ENCODE measurements around the gene ANGPTL5.
"Not testable (repeated sequence)": the region's sequence is repeated elsewhere in the genome, so short reads cannot be mapped to it uniquely, and the experiment has no call there.

Gene ANGPTL5

DNA sequence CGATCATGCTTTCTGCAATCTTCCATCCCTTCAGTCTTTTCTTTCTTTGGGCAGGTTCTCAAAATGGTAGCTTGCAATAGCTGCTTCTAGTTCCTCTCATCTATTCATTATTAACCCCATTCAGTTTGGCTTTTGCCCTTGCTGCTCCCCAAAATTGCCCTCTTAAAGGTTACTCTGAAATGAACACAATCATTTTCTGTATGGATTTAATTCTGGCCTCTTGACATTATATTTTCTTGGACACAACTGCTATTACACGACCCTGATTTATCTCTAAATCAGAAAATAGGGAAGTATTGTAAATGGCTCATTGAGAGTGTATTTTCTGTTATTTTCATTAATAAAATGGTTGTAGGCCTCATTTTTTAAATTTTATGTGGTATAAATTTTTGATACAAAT, at the start of gene ANGPTL5:
TSS of gene ANGPTL5 (minus strand) at position 101 of the 400 bp plus-strand sequence. CDS start 8,613 bp downstream, outside the sequence.
- no peak for DNase-seq

DNA sequence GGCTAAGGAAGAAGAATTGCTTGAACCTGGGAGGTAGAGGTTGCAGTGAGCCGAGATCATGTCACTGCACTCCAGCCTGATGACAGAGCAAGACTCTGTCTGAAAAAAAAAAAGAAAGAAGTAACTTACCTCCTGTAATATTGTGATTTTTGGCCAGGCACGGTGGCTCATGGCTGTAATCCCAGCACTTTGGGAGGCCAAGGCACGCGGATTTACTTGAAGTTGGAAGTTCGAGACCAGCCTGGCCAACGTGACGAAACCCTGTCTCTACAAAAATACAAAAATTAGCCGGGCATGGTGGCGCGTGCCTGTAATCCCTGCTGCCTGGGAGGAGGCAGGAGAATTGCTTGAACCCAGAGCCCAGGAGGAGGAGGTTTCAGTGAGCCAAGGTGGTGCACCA, 47.9 kb upstream of the ANGPTL5 start:
- DNase-seq: not testable (repeated sequence)

DNA sequence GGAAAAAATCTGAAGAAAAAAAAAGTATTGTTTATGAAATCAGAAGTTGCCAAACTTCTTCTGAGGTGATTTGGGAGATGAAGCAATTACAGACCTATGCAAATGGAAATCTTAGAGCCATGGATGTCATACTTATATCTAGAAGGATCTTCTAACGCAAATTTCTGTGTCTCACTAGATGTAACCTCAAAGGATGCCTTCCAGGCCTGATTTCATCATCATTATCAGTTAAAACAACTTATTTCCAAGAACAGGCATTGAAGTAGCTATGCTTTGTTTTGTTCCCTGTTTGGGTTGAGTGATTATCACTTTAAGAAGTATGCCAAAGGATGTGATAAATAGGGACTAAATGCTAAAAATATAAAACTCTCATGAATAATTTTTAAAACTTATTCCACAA, 43.9 kb upstream of the ANGPTL5 start:
- DNase-seq: no peak

DNA sequence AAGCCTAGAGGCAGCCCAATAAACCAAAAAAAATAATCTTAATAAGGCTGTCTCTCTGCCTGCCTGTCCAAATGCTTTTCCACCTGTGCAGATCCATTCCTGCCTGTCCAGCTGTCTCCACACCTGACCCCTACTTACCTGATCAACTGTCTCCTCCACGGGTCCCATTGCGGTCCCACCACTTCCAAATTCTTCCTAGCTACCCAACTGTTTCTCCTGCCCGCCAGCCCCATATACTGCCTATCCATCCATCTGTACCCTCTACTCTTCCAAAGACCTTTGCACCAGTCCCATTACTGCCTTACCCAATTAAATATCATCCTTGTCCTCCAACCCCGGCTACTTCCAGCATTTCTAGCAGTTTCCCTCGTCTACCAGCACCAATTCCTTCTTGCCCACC, 39.4 kb upstream of the ANGPTL5 start:
- DNase-seq: no peak

DNA sequence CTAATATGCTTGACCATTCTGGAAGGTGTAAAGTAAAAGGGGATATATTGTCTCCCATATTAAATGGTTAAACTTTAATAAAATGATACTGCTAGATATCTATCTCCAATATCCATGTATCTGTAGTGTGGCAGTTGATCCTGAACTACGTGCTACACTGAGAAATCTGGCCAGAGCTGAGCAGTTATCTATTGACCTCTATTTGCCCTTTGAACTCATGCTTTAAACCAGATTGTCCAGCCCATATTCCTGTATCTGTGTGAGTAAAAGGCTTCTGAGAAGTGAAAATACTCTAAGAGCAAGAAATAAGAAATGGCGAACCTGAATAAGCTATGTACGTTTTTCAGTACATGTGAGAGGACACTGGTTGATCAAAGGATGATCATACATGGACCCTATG, 39.0 kb upstream of the ANGPTL5 start:
- DNase-seq: no peak

DNA sequence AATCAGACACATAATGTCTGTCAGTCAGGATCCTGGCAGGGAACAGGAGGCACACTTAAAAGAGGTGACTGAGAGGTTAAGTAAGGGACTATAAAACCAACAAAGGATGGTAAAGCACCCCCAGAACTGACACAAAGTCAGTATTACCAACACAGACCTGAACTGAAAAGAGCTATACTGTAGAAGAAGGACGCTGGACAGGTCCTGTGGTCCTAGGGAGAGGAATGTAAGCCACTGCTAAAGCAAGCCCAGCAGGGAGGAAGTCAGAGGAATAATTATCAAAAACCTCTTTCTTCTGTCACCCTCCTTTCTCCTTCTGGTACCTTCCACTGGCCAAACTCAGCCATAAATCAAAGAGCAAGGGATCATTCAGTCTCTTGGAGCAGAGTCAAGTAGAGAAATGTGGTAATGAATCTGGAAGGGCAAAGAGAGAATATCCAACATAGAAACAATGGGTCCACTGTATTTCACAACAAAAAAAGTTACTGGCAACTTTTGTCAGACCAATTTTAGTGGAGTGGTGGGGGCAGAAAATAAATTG, 33.4 kb upstream of the ANGPTL5 start:
- DNase-seq: no peak

DNA sequence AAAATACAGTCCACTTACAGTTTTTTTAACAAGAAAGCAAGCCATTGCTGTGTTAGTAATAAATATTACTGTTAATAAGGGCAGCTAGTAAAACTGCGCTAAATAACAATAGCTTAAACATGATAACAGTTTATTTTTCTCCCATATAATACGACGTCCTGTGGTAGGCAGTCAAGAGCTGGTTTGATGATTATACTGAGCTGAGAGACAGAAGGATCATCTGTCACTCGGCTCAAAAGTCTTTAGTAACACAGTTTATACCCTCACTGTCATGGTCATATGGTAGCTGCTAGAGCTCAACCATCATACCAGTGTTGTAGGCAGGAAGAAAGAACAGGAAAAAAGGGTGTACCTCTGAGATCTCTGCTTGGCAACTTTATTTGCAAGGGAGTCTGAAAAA, 29.1 kb upstream of the ANGPTL5 start:
- no peak for DNase-seq

DNA sequence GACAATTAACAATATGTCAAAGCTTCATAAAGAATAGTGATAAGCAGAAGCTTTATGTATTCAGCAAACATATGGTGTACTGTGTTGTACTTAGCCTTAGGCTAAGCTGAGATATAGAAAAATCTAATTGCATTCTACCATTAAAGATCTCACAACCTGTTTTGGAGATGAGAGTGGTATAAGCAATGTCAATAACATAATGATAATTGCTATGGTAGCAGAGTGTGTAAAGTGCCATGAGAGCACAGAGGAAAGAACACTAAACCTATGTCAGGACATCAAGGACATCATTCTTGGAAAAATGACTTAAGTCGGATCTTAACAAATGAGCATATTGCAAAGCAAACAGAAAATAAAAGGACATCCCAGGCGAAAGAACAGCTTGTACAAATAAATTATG, 28.6 kb upstream of the ANGPTL5 start:
- DNase-seq: no peak

DNA sequence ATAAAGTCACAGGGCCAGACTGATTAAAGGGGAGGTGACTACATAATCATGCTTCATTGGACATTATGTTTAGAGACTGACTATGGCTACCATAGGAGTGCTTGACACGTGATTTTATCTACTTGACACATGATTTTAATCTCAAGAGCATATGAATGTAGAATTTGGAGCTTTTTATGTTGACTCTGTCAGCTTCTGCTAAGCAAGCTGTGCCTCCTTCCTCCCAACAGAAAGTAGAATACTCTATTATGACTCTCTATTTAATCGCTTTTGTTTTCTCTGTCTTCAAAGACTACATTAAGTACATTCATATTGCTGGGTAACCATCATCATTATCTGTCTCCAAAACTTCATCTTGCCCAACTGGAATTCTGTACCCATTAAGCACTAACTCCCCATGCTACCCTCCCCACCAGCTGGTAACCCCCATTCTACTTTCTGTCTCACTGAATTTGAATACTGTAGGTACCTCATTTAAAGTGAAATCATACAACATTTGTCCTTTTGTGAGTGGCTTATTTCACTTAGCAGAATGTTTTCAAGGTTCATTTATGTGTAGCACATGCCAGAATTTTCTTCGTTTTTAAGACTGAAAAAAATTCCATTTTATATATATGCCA, 24.7 kb upstream of the ANGPTL5 start:
- no peak for DNase-seq

DNA sequence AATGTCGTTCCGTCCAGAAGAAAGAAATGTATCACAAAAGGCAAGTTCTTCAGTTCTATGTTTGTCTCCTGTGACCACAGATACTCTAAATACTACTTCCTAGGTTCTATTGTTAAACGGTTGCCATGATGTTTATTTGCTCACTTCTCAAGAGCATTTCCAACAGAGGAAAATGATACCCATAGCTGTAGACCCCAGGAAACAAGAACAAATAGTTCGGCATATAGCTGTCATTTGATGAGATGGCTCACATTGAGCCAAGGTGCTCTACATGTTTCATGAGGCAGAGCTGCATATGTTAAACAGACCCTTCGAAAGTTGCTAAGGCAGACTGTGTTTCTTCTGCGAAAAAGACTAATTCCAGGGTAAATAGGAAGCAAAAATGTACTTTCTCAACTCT, 15.4 kb upstream of the ANGPTL5 start:
- peak; percentile 6 for DNase-seq

DNA sequence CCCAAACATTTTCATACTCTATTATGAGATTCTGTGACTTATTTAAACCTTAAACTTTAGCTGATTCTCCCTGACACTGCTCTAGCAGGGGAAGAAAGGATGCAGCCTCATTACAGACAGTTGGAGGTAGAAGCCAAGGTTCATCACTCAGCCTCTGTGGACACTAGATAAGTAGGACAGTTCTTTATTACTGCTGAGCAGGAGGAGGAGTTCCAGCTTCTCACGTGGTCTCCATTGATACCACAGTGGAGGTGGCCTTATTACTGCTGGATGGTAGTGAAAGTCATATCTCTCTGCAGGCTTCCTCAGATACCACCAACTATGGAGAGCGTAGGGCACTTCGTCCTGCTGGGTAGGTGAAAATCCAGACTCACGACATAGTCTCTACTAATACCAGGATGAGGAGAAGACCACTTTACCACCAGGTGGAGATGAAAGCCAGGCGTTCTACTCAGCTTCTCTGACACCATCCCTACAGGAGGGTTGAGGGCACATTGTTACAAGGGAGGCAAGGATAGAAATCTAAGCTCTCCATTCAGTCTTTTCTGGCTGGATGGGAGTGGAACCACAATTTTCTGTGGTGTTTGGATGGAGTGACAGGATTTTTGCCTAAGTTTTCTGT, 13.1 kb upstream of the ANGPTL5 start:
- DNase-seq: no peak

DNA sequence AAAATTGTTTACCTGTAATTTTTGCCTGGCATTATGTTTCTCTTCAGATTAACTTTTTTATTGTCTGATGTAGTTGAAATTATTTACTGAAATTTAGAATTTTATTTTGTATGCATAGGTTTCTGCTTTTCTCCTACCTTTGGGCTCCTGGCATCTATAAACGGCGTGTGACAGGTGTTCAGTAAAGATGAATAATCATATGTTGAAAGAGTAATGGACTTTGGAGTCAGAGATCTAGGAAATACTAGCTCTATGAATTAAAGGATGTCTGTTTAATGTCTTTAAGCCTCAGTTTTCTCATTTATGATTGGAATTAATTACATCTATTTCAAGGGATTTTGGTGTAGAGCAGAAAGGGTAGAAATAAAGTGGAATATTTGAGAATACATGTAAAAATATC, 7.2 kb upstream of the ANGPTL5 start:
- no peak for DNase-seq

DNA sequence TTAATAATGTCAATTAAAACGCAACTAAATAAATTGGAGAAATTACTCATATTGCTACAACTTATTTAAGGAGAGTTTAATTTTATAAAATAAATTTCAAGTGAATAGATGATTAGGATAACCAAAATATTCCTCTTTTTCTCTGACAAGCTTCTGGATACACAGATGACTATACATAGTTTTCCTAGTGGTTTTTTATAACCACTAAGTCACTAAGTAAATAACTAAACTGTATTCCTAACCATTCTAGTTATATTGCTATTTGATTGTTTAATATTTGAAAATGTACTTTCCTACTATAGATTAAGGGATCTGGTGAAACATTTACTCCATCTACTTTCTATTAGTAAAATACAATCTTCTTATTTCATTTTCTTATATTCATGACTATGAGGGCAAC, 4.7 kb upstream of the ANGPTL5 start:
- no peak for DNase-seq

DNA sequence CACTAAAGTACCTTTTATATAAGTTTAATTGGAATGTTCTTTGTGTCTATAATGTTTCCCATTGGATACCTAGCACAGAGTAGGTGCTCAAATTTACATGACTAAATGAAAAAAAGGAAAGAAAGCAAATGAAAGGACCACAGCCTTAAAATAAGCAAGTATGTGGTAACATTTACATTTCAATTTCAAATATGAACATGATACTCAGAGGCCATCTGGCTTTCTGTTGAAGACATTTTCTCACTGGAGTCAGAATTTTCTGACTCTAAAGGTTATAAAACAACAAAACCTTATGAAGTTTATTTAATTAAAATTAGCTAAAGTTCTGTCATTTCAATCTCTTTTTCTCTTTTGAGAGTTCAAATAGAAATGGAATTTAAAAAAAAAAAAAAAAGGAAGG, 904 bp upstream of the ANGPTL5 start:
- no peak for DNase-seq

DNA sequence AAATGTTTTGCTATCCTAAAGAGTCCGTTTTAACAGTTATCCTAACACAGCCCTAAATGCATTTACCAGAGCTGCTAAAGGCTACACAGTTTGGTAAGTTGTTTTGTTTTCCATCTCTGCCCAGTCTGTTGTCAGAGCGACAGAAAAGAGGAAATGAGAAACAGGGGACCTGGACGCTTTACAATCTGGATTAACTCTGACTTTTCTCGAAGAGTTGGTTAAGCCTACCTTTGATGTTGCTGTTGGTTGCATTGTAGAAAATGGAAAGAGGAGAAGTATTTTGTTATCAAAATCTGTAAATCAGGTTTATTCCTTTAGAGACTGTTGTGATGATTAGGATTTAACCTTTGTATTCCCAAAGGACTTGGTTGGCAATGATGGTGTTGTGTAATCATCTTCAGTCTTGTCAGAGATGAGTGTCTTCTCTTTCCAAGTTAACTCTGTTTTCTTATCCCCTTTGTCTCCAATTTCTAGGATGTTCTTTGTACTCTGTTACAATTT, 481 bp downstream of the ANGPTL5 start:
- DNase-seq: no peak

DNA sequence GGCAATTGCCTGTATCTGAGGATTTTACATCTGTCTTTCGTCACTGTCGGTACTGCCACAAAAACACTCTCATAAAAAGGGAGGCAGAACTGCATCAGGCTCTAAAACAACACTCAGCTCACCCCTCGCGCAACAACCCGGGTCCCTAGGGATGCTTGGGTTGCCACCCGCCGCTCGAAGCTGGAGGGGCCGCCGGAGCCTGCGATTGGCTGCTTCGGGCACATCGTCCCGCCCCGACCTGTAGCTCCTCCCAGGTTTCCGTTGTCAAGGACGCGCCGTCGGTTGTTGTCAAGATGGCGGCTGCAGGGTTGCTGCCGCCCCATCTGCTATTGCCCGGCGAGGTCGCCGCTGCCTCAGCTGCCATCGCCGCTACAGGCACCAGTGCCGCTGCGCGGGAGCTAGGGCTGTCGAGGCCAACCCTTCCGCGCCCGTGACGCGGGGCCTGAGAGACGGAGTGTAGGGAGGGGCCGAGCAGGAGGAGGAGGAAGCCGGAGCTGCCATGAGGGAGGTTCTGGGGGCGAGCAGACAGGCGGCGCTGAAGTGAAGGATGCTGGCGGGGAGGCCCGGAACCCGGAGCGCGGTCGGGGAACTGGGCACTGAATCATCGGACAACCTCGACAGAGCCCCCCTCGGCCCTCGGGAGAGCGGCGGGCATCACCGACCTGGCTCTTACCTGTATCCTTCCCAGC, 1.4 kb downstream of the ANGPTL5 start, which contains the start of gene CEP126:
TSS of gene CEP126 (plus strand) at position 273 of the 689 bp plus-strand sequence. CDS start at position 548, 275 bp downstream.
- DNase-seq: peak; percentile 82

DNA sequence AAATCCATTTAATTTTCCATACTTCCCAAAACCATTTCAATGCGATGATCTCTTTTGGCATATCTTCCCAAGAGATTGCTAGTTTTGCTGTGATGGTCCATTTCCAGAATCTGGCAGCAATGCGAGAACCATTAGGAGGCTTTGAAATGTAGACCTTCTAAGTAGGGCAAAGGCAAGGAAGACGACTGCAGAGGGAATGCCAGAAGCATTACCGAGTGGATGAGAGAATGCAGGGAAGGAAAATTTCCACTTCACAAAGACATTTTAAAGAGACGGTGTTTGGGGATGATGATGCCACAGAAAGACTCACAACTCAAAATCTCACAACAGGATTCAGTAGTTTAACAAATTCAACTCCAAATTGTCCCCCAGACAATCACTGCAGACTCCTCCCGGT, 2.0 kb downstream of the ANGPTL5 start:
- no peak for DNase-seq

DNA sequence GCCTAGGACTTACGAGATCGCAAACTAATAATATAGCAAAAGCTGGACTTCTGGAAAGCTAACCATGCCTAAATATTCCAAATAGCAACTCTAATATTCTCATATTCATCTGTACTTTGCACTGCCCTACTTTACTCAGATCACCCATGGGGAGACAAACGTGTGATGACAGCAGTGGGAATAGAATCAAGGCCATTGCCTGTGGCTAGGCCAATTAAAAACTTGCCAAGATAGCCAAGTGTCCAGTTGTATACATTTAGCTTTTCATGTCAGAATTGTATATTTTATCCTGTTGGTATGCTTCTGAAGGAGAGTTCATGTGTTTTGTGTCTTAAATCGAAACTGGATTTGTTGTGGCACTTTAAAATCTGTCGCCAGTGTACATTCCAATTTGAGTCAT, 2.7 kb downstream of the ANGPTL5 start:
- no peak for DNase-seq

DNA sequence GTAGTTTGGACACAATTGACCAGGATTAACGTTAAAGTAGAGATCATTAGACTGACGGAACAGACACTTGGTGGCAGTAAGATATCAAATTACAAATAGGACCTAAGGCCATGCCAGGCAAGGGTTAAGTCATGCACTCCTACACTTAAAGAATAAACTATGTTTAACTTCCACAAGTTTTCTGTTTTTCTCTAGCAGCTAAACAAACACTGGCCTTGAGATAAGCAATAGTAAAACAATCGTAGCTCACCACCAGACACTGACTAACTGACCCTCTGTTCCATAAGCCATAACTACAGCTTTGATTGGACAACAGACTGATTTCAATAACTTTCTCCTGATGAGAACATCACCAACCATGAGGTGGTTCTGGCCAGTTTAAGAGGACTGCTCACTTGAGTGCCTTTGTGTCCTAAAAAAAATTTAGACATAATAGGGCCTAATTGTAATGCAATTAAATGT, 3.5 kb downstream of the ANGPTL5 start:
- DNase-seq: no peak

DNA sequence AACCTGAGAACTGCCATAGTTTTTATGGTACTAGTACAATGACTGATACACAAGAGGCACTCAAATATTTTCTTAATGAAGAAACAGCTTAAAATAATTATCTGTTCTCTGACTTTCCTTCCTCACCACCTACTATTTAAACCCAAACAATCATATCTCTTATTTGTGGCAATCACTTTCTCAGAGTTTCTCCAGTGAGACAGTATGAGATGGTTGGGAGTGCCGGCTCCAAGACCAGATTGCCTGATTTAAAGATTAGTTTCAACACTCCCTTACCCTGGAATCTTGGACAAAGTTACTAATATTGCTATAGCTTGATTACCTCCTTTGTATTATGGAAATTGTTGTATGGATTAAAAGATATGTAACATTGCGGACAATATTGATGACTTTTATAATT, 7.2 kb downstream of the ANGPTL5 start:
- DNase-seq: no peak

DNA sequence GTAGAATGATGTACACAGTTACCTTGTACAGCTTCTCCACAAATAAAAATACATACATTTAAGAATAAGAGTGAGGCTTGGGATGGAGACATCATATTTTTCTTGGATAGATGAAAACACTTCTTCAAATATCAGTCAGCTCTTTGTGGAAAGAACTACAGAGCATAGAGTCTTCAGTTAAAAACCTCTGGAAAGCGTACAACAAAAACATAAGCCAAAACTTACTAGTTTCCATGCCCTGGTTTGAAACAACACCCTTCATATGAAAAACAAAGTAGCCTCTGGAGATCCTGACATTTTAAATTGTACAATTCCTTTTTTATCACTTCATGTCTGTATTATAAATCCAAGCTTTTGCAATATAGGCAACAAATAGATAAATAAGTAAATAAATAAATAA, 8.5 kb downstream of the ANGPTL5 start:
- DNase-seq: no peak

DNA sequence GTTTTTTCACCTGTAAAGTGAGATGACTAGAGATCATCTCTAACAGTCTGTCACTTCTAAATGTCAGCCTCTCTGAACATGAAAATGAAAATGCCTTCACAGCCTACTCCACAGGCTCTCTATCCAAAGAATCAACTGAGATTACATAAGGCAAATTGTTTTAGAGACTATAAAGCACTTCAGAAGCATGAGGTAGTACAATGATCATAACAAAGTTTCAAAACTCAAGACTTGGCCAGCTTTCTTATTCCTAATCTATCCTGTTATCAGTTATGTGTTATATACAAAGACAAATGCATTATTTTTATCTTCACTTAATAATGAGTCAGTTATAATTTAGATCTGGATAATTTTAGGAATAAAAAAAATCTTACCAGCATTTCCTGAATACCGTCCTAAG, 21.8 kb downstream of the ANGPTL5 start:
- DNase-seq: no peak

DNA sequence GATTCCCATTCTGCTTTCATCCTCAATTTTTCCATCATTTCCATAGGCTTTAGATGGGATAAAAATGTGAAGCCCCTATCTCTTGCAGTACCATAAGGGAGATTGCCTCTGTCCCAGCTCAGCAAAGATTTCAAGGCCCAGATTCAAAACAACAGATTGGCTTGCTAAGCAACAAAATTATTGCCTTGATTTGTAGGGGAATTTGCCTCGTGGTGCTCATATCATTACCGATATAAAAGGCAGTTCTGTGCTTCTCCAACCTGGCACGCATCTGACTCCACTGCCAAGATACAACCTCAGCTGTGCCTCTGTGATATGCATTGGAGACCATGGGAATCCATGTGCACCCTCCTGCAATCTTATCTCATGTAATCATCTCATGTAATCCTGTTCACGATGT, 26.6 kb downstream of the ANGPTL5 start:
- no peak for DNase-seq

DNA sequence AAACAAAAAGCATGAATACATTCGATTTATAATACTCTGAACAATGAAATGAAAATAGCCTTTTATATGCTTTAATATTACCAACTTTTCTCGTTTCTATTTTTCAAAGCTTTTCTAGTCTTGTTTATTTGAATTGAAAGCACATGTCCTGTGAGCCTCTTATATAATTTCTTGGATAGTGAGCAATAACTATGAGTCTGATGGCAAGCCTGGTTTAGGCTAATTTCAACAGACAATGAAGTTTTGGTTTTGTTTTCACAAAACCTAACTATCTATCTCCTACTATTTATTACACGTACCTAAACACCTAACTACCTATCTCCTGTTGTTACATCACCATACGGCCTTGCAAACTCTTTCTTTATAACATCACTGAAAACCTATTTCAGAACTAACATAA, 30.7 kb downstream of the ANGPTL5 start:
- no peak for DNase-seq
